GM12892 (cell line): ENCODE measurements around the gene BHLHE40.

ENCODE experiments used
- POLR2A ChIP-seq: IDR thresholded peaks from 2 replicates; pipeline ENCODE4 v1.6.1; 2011; ENCODE audit warnings: low read depth, low read length, control low read depth
- POLR2AphosphoS5 ChIP-seq: IDR thresholded peaks from 2 replicates; pipeline ENCODE4 v1.6.1; 2011; ENCODE audit warnings: low read depth, low read length, control low read depth
- TAF1 ChIP-seq: IDR thresholded peaks from 2 replicates; pipeline ENCODE4 v1.6.1; 2011; ENCODE audit warnings: low read depth, mild to moderate bottlenecking, control low read depth, low read length, borderline replicate concordance

DNA sequence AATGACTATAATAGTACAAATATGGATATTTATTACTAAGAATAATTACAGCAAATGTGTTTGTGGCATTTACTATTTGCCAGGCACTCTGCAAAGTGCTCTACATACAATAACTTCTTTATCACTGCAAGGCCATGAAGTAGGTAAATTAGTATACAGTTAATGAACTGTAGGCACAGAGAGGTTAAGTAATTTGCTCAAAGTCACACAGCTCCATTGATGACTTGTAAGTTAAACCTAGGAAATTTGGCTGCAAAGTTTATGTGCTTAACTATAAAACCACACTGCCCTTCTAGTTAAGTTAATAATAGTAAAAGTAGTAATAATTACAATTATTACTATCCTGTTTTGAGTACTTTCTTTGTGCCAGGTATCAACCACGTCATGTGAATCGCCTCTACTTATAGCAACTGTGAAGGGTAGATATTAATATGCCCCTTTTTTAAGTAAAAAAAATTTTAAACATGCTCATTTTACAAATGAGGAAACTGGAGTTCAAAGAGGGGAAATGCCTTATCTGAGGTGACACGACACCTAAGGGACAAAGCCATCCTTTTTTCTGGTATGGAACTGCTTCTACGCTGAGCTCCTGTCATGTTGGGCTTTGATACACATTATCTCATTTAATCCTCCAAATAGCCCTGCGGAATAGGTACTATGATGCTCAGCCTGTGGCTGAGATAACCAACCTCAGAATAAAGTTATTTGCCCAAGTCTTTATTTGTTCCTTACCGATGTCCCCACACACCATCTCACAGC is 8.5 kb downstream of the BHLHE40 start:
- TF ChIP-seq POLR2AphosphoS5: no peak
- TF ChIP-seq POLR2A: no peak; the same call in 1 of the 2 replicates
- TF ChIP-seq TAF1: no peak
